ENCODE results near the gene TTC33. TPM values are rescaled to one million over a fixed set of nuclear protein-coding genes. Genes with fewer than 3 reads are reported as not detected.

Gene TTC33
- total and polyA plus RNA-seq, 5 experiments from 2014 or later: 8.4 to 18.9 (median 14.8) TPM

Other genes starting within 250 kb of the TTC33 start
- gene PTGER4, start 76.0 kb downstream of the TTC33 start, total RNA-seq: 10 to 100 TPM; 28.2 to 30.7 TPM
- gene PTGER4, start 76.0 kb downstream of the TTC33 start, polyA plus RNA-seq: 10 to 100 TPM; 36.0 to 43.8 (median 41.6) TPM
- 100 to 1,000 TPM; 109 to 115 TPM for gene PRKAA1, start 42.4 kb upstream of the TTC33 start, total RNA-seq
- 10 to 100 TPM; 33.8 to 36.8 (median 34.6) TPM for gene PRKAA1, start 42.4 kb upstream of the TTC33 start, polyA plus RNA-seq
- 1,000 to 10,000 TPM; 2,282 to 2,435 TPM for gene RPL37, start 79.3 kb upstream of the TTC33 start, total RNA-seq
- gene RPL37, start 79.3 kb upstream of the TTC33 start, polyA plus RNA-seq: 1,000 to 10,000 TPM; 2,504 to 3,082 (median 2,628) TPM
- 1 to 10 TPM; 1.7 to 1.8 TPM for gene CARD6, start 85.4 kb upstream of the TTC33 start, total RNA-seq
- gene CARD6, start 85.4 kb upstream of the TTC33 start, polyA plus RNA-seq: 1 to 10 TPM in 1 of 3 donors, under 1 TPM in 2; 0.12 to 1.1 (median 0.66) TPM
- not detected for gene C7, start 153.5 kb upstream of the TTC33 start, total RNA-seq
- under 1 TPM in 1 of 3 donors, not detected in 2; 0.10 TPM for gene C7, start 153.5 kb upstream of the TTC33 start, polyA plus RNA-seq